GM21737 (cell line): ENCODE measurements around the gene FFAR4.

Experiments
- ATAC-seq: cut with Tn5 transposase; IDR thresholded peaks from one replicate; pipeline ENCODE4 v1.9.1; 2021; ENCODE audit warnings: mild to moderate bottlenecking, moderate library complexity; ENCODE audit not compliant: unreplicated experiment

Gene FFAR4

GRCh38 chr10:93570383-93570782 is 3.9 kb downstream of the FFAR4 start:
- ATAC-seq, result no peak

GRCh38 chr10:93572606-93573005 is 6.1 kb downstream of the FFAR4 start:
- no peak for ATAC-seq

GRCh38 chr10:93573051-93573909 is 6.8 kb downstream of the FFAR4 start:
- ATAC-seq, result no peak

- ATAC-seq, result no peak
These were observed 7.5 kb downstream of the FFAR4 start for GRCh38 chr10:93573924-93574323.

GRCh38 chr10:93576888-93577287 is 10.4 kb downstream of the FFAR4 start:
- ATAC-seq, result no peak

GRCh38 chr10:93577565-93577964 is 11.1 kb downstream of the FFAR4 start:
- no peak for ATAC-seq

- ATAC-seq, result no peak
These were observed 12.6 kb downstream of the FFAR4 start for GRCh38 chr10:93579089-93579488.

- ATAC-seq, result no peak
These were observed 13.7 kb downstream of the FFAR4 start for GRCh38 chr10:93579985-93580711.

- ATAC-seq, result no peak
These were observed 14.4 kb downstream of the FFAR4 start for GRCh38 chr10:93580828-93581227.

- ATAC-seq, result no peak
These were observed 18.0 kb downstream of the FFAR4 start for GRCh38 chr10:93584445-93584844.

GRCh38 chr10:93589648-93590562 is 23.4 kb downstream of the FFAR4 start:
- no peak for ATAC-seq

GRCh38 chr10:93590638-93591037 is 24.2 kb downstream of the FFAR4 start:
- ATAC-seq, result no peak

- ATAC-seq, result no peak
These were observed 24.8 kb downstream of the FFAR4 start for GRCh38 chr10:93591065-93591808.

- no peak for ATAC-seq
These were observed 26.8 kb downstream of the FFAR4 start for GRCh38 chr10:93593254-93593653.

GRCh38 chr10:93593749-93594148 is 27.3 kb downstream of the FFAR4 start:
- no peak for ATAC-seq

- ATAC-seq, result no peak
These were observed 28.1 kb downstream of the FFAR4 start for GRCh38 chr10:93594518-93594917.

GRCh38 chr10:93595378-93596161 is 29.1 kb downstream of the FFAR4 start:
- no peak for ATAC-seq

- ATAC-seq, result no peak
These were observed 30.1 kb downstream of the FFAR4 start for GRCh38 chr10:93596539-93596938.

- no peak for ATAC-seq
These were observed 30.7 kb downstream of the FFAR4 start for GRCh38 chr10:93597075-93597599.
